Non-pigmented ciliary epithelial cell (primary cell): ENCODE data around the gene KCNH2.

Source experiments
- DNase-seq: peaks from one replicate; pipeline ENCODE4 v3.0.0-alpha.2; 2010; ENCODE audit warnings: low read depth

The KCNH2 gene

GRCh38 chr7:150959739-150960734, 18.1 kb downstream of the KCNH2 start:
- DNase-seq = no peak

DNA sequence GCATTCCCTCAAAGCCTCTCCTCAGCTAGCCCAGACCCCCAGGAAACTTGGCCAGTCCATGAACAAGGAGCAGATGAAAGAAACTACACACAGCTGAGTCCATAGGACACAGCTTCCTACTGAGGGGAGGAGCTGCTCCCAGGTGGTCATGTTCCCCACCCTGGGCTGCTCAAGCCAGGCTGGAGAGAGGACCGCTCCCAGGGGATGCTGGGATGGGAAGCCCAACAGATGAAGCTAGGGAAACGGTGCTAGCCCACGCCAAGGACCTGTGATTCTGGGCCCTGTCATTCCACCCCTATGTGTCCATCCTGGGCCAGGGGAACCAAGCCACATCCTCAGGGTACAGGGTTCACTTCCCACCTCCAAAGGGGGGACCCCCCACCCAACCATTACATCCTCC, 19.0 kb downstream of the KCNH2 start:
- no peak for DNase-seq

DNA sequence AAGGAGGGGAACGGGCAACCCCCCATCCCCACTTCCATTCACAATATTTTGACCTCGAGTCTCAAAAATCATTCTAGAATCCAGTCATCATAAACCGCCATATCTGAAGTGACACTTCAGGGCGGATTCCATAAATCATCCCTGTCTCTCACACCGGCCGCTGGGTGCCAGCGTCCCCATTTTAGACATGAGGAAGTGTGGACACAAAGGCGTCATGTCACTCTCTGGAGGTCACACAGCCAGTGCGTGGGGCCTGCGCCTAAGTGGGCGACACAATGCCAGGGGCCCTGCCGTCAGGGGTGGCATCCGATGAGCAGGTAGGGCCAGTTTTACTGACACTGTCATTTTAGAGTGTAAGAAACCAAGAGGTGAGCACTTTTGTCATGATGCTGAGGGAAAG, 19.5 kb downstream of the KCNH2 start:
- DNase-seq = no peak

DNA sequence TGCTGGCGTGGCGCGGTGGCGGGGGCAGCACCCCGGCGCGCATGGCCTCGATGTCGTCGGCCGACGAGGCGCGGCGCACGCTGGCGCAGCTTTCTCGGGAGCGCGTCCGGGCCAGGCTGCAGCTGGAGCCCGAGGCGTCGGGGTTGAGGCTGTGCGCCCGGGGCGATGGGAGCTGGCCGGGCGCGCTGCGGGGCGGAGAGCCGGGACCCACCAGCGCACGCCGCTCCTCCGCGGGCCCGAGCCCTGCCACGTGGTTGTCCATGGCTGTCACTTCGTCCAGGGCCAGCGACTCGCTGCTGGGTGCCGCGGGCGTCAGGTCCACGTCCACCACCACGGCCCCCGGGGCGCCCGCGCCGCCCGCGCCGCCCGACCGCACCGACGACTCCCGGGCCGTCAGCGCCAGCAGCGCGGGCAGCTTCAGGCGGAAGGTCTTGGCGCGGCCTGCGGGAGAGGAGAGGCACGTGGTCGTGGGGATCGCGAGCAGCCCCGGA, 20.0 kb downstream of the KCNH2 start:
- DNase-seq = no peak

- DNase-seq = no peak
Measured at GRCh38 chr7:150957133-150958020, 20.7 kb downstream of the KCNH2 start.

DNA sequence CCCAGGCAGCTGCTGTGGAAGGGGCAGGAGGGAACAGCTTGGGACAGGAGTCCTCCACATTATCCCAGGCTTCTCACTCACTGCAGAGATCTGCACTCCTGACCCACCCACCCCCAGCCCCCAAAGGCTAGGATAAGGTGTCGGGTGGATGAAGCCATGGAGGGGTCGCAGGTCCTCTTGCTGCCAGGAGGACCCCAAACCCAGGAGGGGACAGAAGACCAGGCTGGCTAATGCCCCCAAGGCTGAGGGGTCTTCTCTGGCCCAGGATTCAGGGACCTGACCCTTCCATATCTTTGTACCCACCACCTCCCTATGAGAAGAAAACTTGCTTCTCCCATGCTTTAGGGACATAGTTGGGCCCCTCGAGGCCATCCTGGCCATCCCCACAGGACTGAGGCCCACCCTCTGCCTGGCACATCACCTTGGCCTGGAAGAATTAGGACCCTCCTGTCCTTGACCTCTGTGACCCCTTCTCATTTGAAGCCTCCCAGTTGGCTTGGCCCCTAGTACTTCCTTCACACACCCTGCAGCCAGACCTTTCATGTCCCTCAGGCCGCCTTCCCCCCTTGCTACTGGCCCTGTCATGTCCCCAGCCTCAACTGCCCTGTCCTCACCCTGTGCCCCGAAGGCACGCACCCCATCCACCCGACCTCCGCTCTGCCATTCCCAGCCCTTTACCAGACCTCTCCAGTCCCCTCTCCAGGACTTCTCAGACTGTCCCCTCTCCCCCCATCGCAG, 21.6 kb downstream of the KCNH2 start:
- DNase-seq = no peak

GRCh38 chr7:150955519-150956394, 22.4 kb downstream of the KCNH2 start:
- no peak for DNase-seq

GRCh38 chr7:150954986-150955518, 23.1 kb downstream of the KCNH2 start:
- DNase-seq = no peak

- DNase-seq = no peak
Measured at GRCh38 chr7:150954201-150954985, 23.7 kb downstream of the KCNH2 start.

DNA sequence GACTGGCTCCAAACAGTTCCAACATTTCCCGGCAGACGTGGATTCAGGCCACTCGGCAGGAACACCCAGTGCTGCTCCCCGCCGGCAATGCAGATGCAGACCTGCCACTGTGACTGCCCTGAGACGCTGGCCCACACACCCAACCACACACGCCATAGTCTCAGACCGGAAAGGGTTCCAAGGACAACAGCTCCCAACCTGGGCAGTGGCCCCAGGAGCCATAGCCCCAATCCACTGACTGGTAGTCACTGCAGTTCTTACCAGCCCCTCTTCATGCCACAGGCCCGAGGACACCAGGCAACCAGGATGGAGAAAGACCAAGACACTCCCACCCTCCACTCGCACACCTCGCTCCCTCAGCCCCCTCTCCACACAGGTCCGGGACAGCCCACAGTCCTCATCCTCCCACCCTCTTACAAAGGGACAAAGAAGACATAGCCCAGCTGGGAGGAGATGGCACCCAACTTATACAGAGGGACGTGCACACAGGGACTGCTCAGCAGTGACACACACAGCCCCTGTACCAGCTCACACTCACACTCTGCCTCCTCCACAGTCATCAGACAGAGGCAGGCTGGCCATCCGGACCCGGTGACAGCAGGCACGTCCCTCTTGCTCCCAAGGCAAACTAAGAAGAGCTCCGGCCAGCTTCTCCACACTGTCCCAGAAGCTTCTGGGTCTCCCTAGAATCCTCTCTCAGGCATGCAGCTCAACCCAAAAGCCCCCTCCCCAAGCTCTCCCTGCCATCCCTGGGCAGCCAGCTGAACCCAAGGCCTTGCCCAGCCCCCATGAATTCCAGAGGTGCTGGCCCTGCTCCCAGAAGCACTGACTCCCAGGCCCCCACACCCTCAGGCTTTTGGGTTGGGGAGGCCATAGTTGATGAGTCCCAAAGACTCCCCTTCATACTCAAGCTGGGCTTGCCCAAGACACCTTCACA, 24.8 kb downstream of the KCNH2 start:
- no peak for DNase-seq

GRCh38 chr7:150952331-150953050, 25.6 kb downstream of the KCNH2 start:
- DNase-seq = no peak

DNA sequence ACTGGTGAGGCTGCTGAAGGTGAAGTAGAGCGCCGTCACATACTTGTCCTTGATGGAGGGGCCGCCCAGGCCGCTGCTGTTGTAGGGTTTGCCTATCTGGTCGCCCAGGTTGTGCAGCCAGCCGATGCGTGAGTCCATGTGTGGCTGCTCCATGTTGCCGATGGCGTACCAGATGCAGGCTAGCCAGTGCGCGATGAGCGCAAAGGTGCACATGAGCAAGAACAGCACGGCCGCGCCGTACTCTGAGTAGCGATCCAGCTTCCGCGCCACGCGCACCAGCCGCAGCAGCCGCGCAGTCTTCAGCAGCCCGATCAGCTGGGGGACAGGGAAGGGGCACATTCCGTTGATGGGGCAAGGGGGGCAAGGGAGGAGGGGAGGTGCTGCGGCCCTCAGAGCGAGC, 26.6 kb downstream of the KCNH2 start:
- DNase-seq = no peak

GRCh38 chr7:150951181-150951520, 27.0 kb downstream of the KCNH2 start:
- DNase-seq = no peak

- DNase-seq = no peak
Measured at GRCh38 chr7:150950496-150951180, 27.5 kb downstream of the KCNH2 start.

DNA sequence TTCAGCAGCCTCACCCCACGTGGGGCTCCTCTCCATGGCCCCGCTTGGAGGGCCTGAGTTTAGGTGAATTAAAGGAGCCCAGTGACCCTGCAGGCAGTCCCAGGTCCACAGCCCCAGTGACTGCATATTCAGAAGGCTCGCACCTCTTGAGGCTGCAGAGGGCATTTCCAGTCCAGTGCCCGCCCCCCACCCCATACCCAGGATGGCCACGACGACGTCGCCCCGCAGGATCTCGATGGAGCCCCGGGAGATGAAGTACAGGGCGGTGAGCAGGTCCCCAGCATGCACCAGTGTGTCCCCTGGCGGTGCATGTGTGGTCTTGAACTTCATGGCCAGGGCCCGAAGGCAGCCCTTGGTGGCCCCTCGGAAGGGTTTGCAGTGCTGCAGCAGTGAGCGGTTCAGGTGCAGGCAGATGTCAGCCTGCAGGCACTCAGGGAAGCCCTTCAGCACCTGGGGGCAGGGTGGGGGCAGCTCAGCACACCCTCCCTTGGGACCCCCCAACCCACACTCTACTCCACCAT, 28.1 kb downstream of the KCNH2 start:
- no peak for DNase-seq

DNA sequence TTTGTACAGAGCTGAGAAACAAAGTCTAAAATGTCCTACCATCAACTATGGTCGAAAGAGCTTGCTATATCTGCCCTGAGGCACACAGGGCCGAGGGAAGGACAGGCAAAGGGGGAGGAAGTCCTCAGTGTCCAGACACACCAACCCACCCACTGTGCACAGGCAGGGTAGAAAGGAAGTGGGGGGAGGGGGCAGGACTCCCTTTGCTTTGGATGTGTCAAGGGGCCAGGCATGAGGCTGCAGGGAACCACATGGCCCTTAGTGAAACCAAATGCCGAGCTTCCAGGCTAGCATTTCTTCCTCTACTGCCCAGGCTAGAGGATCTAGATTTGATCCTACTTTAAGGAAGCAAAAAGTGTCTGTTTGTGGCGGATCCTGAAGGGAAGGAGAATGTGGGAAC, 28.6 kb downstream of the KCNH2 start:
- no peak for DNase-seq

DNA sequence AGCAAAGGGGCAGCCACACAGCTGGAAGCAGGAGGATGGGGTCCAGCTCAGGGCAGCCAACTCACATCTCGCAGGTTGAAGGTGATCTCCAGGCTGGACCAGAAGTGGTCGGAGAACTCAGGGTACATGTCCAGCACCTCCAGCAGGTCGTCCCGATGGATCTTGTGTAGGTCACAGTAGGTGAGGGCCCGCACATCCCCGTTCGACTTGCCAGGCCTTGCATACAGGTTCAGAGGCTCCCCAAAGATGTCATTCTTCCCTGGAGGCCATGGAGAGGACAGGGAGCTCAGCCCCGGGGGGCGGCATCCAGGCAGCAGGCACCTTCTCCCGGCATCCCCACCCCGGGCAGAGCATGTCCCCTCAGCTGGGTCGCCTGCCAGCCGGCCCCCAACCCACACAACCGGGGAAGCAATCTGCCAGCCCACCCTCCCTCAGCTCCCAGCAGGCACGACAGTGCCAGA, 29.3 kb downstream of the KCNH2 start:
- no peak for DNase-seq
